PFSK-1 (cell line): ENCODE results near the gene PIK3R1.

Experiments
- FOXP2 ChIP-seq: optimal IDR thresholded peaks from 2 replicates; pipeline ENCODE3; 2011; ENCODE audit warnings: borderline replicate concordance, control low read depth, inconsistent platforms; ENCODE audit not compliant: insufficient read depth; ENCODE audit errors: extremely low read length, extremely low read depth
- POLR2AphosphoS5 ChIP-seq: IDR thresholded peaks from 2 replicates; pipeline ENCODE4 v1.6.1; 2012; ENCODE audit warnings: low read depth, mild to moderate bottlenecking, control low read depth, low read length, moderate library complexity
- SIN3A ChIP-seq: IDR thresholded peaks from 2 replicates; pipeline ENCODE4 v1.6.1; 2012; ENCODE audit warnings: mild to moderate bottlenecking, low read length, moderate library complexity, borderline replicate concordance; ENCODE audit not compliant: insufficient read depth
- TAF1 ChIP-seq: IDR thresholded peaks from 2 replicates; pipeline ENCODE4 v1.6.1; 2012; ENCODE audit warnings: low read length, control low read depth, borderline replicate concordance; ENCODE audit not compliant: insufficient read depth
- TF ChIP-seq, protein P1 (sequence below), 2 experiments: IDR thresholded peaks; 2 replicates each; pipeline versions ENCODE4 v1.6.1 to v1.8.0; 2011 to 2012; ENCODE audit warnings: low read depth in 2 of 2, low read length in 2 of 2, control low read depth in 1 of 2, inconsistent platforms in 1 of 2, mild to moderate bottlenecking in 1 of 2, moderate library complexity in 1 of 2; ENCODE audit not compliant: insufficient read depth in 1 of 2

PIK3R1 gene

DNA sequence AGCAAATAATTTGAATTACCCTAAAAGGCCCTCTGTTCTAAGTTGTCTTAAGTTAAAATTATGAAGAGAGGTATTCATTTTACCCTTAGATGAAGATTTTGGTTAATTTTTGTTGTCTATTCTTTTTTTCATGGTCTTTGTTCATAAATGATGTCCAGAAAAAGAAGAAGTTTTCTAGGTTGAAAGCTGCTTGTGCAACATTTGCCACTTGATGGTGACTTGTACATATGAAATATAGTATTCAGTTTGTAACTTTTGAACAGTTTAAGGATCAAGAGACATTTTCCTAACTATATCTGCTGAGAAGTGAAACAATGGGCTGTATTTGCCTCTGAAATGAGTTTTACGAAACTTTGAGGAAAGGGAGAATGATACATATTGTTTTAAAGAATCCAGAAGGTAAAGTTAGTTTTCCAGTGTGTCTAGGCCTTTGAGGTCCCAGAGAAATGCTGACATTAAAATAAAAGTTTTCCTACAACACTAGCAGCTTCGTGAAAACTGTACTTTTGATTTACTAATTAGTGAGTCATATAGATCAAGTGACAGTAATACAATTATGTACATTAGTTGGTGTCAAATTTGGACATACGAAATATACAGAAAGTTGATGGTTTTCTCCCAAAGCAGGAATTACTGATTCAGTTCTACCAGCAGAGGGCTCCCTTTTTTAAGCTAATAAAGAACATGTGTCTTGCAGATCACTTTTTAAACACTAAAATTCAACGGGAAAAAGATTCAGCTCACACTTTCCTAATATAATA lies 70.5 kb downstream of the PIK3R1 start:
- TF ChIP-seq POLR2AphosphoS5, result no peak
- TF ChIP-seq SIN3A, result no peak
- TF ChIP-seq FOXP2, result no peak

DNA sequence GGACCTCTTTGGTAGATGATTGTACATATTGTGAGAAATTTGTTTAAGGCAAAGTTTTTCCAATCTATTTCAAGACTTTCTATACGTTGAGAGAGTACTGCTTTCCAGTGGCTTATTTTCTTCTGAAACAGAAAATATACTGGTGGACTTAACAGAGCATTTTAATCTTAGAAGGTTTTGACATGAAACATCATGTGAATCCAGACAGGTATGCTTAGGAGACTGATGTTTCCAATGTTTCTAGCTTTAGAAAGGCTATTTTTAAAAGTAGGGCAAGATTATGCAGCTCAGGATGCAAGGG lies 71.0 kb downstream of the PIK3R1 start:
- TF ChIP-seq, protein P1, sequence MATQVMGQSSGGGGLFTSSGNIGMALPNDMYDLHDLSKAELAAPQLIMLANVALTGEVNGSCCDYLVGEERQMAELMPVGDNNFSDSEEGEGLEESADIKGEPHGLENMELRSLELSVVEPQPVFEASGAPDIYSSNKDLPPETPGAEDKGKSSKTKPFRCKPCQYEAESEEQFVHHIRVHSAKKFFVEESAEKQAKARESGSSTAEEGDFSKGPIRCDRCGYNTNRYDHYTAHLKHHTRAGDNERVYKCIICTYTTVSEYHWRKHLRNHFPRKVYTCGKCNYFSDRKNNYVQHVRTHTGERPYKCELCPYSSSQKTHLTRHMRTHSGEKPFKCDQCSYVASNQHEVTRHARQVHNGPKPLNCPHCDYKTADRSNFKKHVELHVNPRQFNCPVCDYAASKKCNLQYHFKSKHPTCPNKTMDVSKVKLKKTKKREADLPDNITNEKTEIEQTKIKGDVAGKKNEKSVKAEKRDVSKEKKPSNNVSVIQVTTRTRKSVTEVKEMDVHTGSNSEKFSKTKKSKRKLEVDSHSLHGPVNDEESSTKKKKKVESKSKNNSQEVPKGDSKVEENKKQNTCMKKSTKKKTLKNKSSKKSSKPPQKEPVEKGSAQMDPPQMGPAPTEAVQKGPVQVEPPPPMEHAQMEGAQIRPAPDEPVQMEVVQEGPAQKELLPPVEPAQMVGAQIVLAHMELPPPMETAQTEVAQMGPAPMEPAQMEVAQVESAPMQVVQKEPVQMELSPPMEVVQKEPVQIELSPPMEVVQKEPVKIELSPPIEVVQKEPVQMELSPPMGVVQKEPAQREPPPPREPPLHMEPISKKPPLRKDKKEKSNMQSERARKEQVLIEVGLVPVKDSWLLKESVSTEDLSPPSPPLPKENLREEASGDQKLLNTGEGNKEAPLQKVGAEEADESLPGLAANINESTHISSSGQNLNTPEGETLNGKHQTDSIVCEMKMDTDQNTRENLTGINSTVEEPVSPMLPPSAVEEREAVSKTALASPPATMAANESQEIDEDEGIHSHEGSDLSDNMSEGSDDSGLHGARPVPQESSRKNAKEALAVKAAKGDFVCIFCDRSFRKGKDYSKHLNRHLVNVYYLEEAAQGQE (IDR thresholded peaks at IDR 0.05; ENCODE audit: insufficient read depth in 1 of 2, low read depth in 2 of 2, low read length in 2 of 2), result no peak
- TF ChIP-seq TAF1, result no peak

DNA sequence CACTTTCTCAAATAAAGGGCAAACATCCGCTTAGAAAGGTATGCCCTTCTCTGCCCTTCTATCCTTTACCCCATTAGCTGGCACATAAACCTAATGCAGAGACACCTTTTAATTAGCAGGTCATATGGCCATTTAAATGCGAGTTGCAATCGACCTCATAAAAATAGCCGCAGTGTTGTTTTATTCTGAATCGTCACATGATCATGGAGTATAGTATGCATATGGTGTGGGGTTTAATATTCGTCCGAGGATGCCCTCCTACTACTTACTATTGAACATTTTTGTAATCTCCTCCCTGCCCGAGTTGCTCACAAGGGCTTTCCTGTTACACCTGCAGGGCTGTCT lies 72.0 kb downstream of the PIK3R1 start:
- no peak for TF ChIP-seq POLR2AphosphoS5
- TF ChIP-seq, protein P1 (IDR thresholded peaks at IDR 0.05; ENCODE audit: insufficient read depth in 1 of 2, low read depth in 2 of 2, low read length in 2 of 2), result no peak
- TF ChIP-seq SIN3A, result no peak
- TF ChIP-seq FOXP2, result no peak
- no peak for TF ChIP-seq TAF1

DNA sequence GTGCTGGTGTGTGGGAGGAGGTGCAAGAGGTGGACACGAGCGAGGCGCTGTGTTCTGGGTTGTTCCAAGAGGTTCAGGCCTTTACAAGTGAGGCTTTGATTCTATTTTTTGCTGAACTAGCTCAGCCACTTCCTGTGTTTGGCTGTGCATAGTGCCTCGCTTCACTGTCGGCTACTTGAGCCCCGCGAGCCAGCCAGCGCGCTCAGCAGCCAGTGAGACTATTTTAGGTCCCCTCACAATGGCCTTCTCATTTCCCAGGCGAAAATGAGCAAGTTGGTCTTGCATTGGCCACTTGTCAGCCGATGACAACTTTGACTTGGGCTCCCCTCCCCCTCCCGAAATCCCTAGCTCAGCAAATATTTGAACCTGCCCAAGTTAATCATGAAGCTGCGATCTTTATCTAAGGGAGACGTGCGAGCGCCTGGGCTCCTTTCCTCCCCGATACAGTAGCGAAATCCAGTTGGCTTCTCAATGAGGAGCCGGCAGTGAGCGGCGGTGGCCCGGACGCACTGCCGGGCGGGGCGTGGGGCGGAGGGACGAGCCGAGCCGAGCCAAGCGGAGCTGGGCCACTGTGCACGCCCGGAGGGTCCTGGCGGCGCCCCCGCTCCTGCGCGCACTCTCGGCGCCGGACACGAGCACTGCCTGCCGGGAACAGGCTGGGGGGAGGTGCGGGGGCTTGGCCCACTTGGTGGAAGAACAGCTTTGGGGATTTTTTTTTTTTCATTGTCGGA lies 72.6 kb downstream of the PIK3R1 start:
- no peak for TF ChIP-seq SIN3A
- no peak for TF ChIP-seq TAF1
- TF ChIP-seq POLR2AphosphoS5, result no peak
- TF ChIP-seq, protein P1 (IDR thresholded peaks at IDR 0.05; ENCODE audit: insufficient read depth in 1 of 2, low read depth in 2 of 2, low read length in 2 of 2), result no peak
- peak; percentile 64 for TF ChIP-seq FOXP2

DNA sequence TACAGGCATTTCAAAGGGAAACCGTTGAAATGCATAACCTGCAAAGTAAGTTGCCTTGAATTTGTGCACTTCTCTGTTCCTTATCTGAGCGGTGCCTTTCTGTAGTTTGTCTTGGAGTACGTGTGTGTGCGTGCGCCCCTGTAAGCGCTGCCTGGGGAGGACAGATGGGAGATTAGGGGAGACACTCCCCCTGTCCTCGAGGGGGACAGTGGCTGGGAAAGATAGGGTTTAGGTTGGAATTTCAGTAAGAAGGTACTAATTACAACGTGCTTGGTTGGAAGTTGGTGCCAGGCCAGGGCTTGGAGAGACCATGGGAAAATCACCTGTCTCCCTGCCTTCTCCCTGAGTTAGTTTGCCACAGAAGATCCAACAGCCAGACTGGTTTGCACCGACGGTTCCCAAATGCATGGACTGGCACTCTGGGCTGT lies 73.2 kb downstream of the PIK3R1 start:
- TF ChIP-seq FOXP2 (no peak), POLR2AphosphoS5 (no peak), TAF1 (no peak), SIN3A (no peak)
- TF ChIP-seq, protein P1 (IDR thresholded peaks at IDR 0.05; ENCODE audit: insufficient read depth in 1 of 2, low read depth in 2 of 2, low read length in 2 of 2), result no peak
